SW 1271 (cell line): Measurements from ENCODE around the gene NEDD9.
A peak's percentile ranks its signal among the peaks of the same experiment; 100 is the strongest.

ENCODE experiments used
- DNase-seq, 2 experiments: peaks; one replicate each; lab custom pipeline; 2025; lab: John Stamatoyannopoulos, UW

The NEDD9 gene

DNA sequence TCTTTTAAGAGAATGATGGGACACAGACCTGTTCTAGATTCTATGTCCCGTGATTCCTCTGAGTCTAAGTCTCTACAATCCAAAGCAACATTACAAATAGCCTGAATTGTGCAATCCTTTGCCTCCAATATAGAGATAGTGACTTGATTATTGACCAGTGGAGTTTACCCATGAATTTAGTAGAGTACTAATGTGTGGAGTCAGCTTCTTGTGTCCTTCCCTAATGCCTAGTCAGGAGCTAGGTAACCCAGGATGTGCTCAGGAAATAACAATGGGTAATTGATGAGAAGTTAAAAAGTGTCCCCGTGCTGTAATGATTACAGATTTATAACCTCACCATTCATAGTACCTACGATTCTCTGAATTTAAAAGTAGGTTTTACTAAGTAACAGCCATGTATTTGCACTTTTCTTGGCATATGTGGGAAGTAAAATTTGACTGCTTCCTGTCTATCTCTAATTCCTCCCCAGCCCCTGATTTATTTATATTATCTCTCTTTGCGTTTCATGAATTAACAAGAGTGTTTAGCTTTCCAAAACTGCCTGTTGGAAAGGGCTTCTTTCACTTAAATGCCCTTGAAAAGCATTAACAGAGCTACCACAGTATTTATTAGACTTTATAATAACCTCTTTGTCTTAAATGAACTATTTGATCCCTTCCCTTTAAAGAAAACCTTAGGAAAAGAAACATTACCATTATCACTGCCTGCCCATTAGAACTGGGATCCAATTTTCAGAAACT is 30.5 kb downstream of the NEDD9 start:
- no peak for DNase-seq

DNA sequence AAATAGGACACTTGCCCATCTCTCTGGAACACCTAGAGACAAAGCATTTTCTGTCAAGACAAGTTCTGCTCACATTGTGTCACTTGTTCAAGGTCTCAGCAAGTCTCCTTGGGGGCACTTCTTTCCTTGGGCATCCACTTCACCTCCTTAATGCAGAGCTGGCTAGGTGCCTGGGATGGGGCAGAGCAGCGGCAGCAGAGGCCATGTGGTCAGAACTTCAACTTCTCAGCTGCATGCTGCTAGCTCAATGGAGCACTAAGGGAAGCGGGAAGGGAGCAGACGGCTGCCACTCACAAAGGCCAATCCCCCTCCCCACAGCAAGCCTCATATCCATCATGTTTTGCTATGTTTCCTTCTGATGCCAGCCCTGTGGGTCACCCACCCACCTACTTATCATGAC is 31.5 kb downstream of the NEDD9 start:
- no peak for DNase-seq

DNA sequence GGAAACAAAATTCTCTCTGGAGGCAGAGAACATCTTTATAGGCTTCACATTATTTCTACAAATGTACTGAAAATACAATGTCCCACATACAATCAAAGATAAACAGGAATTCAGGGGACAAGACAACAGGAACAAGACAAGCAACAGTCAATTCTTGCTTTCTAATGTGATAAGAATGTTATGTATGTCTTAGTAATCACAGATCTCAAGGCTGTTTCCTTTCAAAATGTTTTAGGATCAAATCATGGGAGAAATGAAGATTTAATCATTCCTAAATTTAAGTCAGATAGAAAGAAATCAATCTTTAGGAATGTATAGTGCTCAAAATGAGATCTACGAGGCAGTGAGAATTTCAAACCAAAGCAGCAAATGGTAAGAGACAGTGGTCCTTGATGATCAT is 32.1 kb downstream of the NEDD9 start:
- peak in 1 of 2 experiments; percentile 34 for DNase-seq

DNA sequence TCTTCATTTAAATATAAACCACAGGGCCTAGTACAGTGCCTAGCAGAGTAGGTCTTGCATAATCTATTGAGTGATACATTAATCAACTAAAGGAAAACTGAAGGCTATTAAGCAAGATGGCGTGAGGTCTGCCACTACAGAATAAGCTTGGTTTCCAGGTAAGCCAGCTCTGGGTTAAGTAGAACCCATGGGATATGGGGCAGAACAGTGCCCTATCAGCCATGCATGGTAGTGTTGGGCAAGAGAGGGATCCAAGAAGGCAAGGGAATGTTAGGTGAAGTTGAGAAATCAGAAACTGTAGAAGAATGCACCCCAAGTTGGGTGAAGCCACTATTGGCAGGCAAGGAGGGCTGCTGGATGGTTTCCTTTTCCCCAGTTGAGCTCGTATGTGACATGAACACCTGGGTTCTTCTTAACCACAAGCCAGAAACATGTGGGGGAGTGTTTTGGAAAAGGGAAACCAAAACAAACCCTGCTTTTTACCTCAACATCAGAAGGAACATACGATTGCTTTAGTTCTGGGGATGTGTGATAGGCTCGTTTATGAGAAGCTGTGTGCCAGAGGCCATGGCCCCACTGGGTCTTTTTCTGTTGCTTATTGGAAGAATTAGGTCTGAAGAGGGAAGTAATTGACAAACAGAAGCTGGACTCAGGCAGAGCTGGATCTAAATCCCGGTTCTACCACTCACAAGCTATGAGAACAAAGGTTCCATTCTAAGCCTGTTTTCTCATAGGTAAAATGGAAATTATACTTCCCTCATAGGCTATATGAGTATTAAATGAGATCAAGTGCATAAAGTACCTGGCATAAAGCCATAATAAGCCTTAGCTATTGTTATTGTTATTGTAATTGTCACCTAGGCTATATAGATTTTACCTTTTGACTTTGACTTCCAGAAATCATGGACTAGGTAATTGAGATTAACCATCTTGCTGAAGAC is 33.5 kb downstream of the NEDD9 start:
- DNase-seq: no peak

DNA sequence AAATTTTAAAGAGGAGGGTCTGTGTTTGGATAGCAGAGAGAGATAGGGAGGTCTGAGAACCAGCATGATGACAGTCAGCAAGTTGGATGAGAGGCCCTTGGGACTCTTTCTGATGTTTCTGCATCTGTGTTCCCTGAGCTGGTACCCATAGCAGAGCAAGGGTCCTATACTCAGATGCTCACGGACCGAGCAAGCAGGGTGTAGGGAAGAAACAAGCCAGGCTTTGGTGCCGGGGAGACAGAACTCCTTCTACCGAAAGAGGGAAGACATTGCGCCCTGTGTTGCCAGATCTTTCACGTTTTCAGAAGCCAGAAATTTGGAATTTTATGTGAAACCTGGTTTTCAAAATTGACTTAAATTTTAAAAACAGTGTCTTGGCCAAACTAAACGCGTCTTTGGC is 34.6 kb downstream of the NEDD9 start:
- DNase-seq: no peak

DNA sequence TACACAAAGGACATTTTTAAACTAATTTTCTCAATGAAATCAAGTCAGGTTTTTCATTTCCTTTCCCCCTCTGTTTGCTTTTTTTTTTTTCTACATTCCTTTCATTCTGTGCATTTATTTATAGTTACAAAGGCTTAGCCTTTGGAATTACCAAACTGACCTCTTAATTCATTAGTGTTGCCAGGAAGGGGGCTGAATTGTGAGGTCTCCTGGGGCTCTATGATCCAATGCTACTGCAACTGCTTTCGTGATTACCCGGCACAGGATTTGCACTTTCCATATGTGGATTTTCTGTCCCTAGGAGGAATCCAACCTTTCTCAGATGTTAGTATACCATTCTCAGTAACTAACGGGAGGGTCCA is 35.3 kb downstream of the NEDD9 start:
- DNase-seq: no peak

DNA sequence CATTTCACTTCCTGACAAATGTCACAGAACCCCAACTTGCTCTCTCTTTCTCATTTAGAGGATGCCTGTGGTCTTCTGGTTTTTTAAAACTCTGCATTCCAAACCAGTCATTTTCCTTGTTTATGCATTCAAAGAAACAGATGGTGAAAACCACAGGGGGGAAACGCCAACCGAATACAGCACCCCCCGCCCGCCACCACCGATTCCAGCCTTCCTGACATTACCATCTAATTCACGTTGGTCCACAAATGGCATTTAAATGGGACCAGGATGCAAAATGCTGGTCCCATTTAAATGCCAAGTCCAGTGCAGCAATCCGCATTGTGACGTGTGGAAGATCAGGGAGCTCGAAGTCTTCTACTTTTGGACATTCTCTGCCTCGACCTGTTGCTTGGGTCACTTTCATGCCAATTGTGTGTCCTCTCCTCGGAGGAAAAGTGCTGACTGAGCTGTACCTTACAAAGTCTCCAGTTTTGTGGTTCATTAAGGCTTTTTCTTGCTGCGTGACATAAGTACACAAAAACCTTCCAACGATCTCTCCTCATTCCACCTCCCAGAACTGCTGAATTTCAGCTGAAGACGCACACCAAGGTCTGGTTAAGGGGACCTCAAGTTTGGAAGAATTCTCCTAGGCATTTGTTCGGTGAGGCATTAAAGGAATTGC is 35.8 kb downstream of the NEDD9 start:
- DNase-seq: no peak

DNA sequence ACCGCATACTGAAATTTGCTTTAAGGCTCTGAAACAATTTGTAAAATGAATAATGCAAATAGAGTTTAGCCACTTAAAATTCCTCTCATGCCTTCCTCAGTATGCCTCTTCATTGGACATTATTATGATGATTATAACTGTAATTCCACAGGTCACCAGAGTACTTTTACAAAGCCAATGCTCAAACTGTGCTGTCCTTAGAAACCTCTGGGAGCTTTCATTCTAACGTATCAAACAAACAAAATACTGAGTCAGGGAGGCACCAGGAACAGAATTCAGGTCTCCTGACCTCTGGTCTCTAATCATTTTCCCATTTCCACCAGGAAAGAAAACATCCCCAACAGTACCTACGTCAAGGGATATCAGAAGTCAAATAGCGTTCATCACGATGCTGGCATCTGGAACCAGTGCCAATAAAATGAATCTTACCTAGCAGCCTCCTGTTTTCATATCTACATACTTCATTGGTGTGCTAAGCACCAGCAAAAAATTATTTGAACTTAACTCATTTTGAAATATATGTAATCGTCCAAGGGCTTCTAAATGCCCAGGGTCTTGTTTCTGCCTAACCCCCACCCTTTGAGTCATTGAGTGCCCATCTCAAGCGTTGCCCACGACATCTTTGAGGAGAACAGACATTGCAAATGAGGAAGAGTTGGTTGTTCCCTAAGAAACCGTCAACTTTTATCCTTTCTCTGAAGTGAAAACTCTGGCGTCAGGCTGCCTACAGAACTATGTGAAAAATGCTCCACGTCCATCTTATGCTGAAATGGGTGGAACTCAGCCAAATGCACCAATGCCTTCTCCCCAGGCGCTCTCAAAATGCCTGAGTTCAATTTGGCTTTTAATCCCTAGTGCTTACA is 37.9 kb downstream of the NEDD9 start:
- peak; percentile 41 to 53 for DNase-seq

DNA sequence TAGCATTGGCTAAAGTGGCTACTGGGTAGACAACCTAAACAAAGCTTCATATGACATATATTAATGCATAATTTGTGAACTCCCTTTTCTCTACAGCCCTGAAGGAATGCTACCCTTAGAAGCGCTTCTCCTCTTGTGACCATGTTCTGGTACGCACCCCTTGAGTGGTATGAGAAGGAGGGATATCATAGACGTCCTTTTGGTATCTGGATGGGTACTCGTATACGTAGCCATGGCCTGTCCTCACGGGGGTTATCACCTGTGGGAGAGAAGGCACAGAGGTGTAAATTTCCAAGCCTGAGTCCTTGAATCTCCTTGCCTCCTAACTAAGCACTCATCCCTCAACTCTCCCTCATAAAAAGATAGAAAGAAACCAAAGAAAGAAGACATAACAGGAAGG is 39.0 kb downstream of the NEDD9 start:
- no peak for DNase-seq

DNA sequence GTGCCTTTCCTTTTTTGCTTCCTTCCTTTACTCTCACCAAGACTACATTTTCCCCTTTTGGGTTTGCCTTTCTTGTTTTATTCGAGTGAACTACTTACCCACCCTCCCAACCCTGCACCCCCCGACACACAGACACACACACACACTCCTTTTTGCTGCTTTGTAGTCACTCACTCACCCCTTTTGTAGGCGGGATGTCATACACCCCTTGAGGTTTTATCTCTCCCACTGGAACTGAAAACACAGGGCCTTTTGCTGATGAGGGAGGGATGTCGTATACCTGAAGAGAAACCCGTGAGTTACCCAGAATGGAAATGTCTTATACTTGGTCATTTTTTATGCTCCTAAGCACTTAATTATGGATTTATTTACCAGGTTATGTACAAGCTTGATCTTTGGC is 40.3 kb downstream of the NEDD9 start:
- DNase-seq: no peak

DNA sequence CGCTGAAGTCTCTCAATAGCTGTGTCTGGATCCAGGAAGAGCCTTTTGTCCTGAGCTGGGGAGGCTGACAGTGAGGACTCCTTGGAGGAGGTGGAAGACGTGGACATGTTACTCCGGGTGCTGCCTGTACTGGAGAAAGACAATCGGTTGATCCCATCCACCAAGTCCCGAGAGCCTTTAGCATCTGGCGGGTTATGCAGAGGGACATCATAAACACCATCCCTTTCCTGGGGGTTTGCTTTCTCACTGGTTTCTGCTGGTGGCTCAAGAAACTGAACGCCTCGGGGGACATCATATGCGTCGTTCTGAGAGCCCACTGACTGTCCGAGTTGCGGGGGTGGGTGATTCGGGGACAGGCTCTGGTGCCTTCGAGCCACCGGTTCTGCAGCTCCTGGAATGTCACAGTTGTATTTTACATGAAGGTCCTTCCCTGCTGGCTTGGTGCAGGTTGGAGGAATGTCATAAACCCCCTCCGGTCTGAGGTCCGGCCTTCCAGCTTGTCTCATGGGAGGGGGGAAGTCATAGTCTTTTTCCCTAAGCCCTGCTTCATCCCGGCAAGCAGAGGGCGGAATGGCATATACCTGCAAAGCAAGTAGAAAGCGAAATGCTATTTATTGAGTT is 41.7 kb downstream of the NEDD9 start:
- DNase-seq: no peak

DNA sequence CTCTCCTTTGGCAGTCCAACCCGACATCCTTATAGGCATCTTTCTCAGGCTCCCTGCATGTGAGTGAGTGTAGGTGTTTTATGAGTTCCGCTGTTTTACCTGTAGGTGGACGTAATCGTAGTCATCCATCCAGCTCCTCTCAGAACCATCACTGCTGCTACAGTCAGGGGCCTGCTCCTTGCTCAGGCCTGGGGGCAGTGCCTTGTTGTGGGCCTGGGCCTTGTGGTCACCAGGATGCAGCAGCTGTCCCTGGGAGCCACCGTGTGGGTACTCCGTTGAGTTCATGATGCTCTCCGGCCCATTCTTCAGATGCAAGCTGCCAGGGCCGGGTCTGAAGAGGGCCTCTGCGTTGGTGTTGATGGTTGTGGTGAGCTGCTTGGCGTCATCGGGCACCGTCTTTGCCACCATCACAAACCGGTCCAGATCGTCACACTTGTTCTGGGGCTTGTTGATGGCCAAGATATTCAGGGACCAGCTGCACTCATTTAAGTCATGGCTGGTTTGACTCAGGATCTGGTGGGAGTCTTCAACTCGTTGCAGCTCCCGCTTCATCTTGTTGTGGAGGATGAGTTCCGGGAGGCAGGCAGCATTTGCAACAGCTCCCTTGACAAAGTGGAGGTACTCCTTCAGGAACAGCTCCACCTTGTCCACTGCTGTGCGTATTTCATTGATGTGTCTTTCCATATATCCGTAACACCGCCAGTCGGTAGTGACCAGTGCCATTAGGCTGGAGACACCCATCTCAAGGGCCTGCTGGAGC is 42.4 kb downstream of the NEDD9 start:
- DNase-seq: no peak

DNA sequence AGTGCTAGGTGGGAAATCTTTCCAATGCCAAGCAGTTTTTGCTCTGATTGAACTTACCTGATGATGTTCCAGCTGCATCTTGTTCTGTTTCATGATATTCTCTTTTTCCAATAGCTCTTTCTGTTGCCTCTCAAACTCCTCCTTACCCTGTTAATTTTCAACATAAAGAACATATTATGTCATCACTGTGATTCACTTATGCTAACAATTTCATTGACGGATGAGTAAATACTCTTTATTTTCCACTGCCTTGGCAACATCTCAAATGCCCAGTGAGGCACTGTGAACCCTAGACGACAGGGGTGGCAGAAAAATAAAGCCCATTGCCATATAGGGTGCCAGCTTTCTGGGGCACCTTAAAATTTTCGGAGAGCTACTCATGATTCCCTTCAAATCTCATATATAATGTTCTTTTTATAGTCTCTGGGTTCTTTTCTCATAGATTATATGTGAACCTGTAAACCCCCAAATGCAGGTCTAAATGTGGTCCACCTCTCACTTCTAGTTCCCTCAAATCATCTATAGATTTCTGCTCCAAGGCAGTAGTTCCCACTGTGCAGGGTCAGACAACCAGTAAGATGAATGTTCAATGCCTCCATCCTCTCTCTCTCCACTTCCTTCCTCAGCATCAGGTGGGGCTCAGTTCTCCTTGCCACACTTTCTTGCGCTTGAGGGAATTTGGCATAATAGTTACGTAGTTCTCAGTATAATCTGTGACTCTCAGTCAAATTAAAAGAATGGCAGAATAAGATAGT is 44.1 kb downstream of the NEDD9 start:
- no peak for DNase-seq

DNA sequence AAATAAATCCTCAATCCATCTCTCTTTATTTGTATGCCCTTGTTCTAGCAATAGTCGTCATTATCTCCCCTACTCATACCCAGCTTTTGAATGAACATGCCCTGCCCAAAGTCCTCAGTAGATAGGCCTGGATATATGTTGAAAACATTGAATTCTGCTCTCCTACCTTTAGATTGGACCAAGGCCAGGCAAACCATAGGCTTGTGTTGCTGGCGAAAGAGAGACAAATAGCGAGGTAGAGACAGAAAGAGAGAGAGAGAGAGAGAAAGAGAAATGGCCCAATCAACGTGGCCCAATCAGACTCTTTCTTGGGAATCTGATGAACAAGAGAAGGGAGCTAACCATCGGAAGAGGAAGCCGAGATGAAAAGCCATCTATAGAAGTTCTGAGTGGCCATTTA is 45.2 kb downstream of the NEDD9 start:
- DNase-seq: no peak

DNA sequence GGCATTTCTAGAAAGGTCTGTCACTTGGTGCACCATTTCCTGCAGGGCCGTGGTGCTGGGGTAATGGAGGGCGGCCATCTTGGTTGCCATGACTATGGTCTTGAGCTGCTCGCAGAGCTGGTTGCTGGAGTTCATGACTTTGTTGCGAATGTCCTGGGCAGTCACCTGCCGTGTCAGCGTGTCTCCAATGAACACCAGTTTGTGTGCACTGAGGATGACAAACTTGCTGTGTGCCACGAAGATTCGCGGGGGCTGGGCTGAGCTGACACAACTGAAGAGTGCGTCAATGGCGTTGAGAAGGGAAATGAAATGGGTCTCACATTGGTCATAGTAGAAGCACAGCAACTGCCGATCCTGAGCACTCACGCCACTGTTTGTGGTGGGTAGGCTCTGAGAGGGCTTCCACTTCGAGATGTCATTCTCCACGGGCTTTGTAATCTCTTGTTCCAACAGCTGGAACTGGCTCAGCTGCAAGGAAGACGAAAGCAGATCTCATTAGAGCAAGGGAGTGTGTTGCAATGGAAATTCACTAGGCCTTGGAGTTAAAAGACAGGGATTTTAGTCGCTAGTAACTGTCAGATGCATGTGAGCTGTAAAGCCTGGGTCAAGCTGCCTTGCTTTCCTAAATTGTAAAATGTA is 47.1 kb downstream of the NEDD9 start:
- no peak for DNase-seq

DNA sequence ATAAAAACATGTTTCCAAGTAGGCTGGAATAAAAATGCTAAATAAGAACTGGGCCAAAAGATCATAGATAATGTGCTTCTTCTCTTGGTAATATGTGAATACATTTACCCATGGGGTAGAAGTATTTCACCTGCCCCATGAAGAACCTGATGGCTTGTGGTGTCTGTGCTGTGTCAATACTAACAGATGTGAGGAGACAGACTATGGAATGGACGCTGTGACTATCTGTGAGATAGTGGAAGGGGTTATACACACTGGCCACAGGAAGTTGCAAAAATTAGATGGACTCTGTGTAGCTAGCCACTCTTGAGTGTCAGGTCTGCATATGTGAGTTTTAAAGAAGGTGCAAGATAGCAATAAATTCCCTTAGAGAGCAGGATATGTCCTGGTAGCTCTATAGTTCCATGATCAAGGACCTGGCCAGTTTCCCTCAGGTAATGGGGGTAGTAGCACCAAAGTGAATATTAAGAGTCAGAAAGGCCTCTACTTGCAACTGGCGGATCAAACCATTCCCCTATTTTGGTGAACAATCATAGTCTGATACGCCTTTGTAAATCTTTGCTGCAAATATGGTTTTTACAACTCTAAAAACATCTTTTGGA is 48.6 kb downstream of the NEDD9 start:
- no peak for DNase-seq

DNA sequence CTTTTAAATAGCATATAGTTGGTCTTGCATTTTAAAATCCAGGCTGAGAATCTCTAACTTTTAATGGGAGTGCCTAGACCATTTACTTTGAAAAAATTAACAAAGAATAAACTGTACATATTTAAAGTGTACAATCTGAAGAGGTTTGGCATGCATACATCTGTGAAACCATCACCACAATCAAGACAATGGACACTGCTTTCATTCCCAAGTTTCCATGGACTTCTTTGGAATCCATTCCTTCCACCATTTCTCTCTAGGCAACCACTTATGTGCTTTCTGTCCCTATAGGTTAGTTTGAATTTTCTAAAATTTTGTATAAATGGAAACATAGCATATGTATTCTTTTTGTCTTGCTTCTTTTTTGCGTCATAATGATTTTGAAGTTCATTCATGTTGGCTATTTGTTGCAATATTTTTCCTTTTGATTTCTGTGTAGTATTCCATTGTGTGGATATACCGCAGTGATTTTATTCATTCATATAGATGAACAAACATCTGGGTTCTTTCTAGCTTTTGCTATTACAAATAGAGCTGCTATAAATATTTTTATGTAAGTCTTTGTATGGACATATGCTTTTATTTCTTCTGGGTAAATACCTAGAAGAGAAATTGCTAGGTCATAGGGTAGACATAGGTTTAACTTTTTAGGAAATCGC is 50.9 kb downstream of the NEDD9 start:
- no peak for DNase-seq

DNA sequence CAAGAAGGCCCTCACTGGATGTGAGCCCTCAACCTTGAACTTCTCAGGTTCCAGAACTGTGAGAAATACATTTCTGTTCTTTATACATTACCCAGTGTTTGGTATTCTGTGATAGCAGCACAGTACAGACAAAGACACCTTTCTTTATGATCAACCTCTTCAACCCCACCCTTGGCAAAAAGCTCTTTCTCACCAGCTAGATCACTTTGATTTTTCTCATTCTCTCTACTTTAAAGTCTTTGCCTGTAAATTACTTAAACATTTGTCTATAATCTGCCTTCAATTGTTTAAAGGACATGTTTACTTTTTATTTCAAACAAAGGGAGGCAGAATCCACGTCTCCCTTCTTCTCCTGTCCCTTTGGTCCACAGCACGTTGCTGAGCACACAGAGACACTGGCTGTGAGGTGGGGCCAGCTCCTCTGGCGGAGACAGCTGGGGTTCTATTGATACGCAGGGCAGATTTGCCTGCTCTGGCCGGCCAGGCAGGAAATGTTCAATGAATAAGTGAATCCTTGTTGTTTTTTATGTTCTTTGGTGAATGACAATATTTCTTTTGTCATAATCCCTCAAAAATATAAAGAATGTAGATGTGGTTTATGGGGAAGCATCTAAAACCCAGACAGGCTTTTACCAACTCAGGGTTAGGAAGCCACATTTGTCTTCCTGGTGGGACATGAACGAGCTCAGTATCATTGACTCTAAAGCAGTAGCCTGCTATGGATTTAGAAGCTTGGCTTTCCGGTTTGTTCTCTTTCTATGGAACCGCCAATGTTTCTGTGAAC is 52.9 kb downstream of the NEDD9 start:
- DNase-seq: no peak
